WI38 (cell line): ENCODE measurements around the gene MRPS35.

ENCODE experiments used
- H3K4me3 ChIP-seq: 2 replicates; pipeline ENCODE4 v1.5.1; 2011; ENCODE audit warnings: low read depth, mild to moderate bottlenecking, control low read depth, low read length
- TF ChIP-seq, protein P1 (sequence below): IDR thresholded peaks from 2 replicates; pipeline ENCODE4 v1.5.1; 2012; ENCODE audit warnings: low read depth, mild to moderate bottlenecking, control low read depth, low read length

Gene MRPS35

DNA sequence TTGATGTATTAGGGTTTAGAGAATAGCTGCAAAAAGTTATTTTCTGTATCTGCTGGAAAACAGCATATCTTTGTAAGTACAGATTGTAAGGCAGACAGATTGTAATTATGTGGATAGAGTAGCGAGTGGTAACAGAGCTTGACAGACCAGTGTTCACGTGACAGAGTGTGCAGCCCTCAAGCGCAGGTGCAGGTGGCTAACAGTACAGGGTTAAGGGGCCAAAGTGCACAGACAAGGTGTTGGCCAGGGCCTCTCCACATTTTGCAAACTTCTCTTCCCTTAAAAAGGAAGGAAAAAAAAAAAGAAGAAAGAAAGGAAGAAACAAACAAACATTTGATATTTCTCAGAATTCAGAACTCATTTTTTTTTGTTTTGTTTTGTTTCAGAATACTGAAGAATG, 44.2 kb downstream of the MRPS35 start:
- no peak overlapping the region for H3K4me3 ChIP-seq
- TF ChIP-seq, protein P1, sequence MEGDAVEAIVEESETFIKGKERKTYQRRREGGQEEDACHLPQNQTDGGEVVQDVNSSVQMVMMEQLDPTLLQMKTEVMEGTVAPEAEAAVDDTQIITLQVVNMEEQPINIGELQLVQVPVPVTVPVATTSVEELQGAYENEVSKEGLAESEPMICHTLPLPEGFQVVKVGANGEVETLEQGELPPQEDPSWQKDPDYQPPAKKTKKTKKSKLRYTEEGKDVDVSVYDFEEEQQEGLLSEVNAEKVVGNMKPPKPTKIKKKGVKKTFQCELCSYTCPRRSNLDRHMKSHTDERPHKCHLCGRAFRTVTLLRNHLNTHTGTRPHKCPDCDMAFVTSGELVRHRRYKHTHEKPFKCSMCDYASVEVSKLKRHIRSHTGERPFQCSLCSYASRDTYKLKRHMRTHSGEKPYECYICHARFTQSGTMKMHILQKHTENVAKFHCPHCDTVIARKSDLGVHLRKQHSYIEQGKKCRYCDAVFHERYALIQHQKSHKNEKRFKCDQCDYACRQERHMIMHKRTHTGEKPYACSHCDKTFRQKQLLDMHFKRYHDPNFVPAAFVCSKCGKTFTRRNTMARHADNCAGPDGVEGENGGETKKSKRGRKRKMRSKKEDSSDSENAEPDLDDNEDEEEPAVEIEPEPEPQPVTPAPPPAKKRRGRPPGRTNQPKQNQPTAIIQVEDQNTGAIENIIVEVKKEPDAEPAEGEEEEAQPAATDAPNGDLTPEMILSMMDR: no peak

DNA sequence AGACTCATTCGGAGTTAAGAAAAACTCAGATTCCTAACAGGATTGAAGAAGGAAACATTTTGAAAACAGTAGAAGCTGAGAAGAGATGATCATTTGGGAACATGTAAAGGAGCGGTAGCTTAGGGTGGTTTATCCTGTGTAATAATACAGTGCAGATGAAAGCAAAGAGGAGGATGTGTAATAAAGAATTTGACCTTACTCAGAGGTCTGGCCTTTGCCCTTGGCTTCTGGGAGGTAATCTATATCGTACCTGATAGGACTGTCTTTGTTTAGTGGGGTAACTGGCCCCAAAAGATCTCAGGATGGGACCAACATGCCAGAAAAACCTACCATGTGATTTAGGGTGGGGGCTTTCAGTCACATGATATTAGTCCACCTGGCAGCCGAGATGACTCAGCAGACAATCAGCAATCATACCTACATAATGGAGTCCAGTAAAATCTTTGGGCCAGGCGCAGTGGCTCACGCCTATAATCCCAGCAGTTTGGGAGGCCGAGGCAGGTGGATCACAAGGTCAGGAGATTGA, 46.1 kb downstream of the MRPS35 start:
- no peak overlapping the region for H3K4me3 ChIP-seq
- TF ChIP-seq, protein P1: no peak

DNA sequence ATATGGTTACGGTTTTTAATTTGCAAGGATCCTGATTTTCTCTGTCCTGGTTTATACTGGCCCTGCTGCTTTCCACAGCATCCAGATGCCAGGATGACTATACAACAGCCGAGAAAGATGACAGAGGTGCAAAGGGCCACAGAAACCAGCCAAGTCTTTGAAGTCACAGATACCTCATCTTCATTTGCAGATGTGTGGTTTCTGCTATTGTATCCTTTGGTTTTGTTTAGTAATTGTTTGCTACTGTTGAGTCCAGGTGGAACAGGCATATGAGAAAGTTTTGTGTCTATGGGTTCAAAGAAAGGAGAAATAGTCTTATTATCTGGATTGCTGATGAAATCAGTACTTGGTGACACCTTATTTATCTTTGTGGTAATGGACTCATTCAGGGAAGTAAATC, 52.1 kb downstream of the MRPS35 start:
- TF ChIP-seq, protein P1: no peak
- H3K4me3 ChIP-seq: no peak overlapping the region

DNA sequence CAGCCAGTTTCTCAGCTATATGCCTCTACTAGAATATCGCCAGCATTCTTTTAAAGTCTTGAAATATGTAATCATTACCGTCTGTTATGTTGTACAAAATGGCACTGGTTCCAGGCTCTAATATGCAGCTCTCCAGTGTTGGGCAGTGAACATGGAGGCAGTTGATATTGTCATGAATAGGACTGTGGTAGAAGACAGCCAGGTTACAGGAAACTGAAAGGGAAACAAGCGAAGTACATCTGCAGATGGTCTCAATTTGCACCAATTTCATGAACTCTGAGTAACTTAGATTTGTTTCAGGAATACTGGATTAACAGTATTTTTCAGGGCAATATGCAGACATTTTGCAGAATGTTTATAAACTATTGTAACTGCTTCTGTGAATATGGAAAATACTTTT, 56.0 kb downstream of the MRPS35 start:
- TF ChIP-seq, protein P1: no peak
- no peak overlapping the region for H3K4me3 ChIP-seq

DNA sequence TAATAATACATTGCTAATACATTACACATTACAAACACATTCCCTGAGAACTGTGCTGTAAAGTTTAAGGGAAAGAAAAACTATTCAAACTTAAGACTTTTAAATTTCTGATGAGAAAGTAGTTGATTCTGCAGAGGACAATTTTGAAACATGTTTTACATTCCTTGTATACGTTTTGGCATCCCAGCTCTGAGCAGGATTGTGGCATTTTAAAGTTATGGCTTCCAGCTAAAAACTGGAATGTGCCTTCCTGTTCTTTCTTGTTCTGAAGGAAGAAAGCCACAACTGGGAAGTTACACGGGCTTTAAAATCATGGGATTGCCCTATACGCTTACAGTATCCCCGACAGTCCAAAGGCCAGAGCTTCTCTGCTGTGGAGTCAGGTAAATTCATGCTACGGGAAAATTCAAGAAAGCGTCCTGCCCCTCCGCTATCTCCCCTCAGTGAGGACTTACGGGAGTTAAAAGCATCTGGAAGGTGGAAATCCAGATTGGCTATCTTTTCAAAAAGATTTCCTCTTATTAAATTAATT, 58.6 kb downstream of the MRPS35 start:
- TF ChIP-seq, protein P1: no peak
- no peak overlapping the region for H3K4me3 ChIP-seq

DNA sequence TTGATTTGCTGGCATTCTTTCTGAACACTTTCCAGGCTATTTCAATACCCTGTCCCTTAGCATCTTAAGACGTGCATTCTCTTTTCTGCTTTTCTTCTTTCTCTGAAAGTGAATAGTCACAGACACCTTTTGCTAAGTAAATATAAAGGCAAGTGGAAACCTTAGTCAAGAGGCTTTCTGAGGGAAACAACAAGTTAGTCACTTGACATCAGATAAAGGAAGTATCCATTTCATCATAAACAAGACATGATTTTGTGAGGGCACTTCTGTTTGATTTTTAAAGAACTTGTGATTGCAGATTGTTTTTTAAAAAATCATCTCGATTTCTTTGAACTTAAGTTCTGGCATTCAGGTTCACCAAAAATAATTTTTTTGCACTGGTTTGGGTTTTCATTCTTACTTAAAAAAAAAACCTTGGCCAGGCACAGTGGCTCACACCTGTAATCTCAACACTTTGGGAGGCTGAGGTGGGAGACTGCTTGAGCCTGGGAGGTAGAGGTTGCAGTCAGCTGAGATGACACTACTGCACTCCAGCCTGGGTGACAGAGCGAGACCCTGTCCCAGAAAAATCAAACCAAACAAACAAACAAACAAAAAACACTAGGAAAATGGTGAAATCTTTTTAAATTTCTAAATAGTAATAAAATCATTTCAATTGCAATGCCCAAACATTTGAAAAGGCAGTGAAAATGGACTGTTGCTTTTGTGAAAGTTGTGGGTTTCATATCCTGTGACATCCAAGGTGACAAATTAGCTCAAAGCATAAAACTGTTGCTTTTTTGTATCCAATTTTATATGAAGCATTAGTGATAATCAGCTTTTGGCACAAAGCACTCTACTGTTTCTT, 61.1 kb downstream of the MRPS35 start:
- TF ChIP-seq, protein P1: no peak
- H3K4me3 ChIP-seq: no peak overlapping the region
